GM21390 (cell line): ENCODE data around the gene KCTD7.
A peak's percentile ranks its signal among the peaks of the same experiment; 100 is the strongest.
"Not testable (repeated sequence)": the region's sequence is repeated elsewhere in the genome, so short reads cannot be mapped to it uniquely, and the experiment has no call there.

ENCODE experiments used
- ATAC-seq: cut with Tn5 transposase; IDR thresholded peaks from one replicate; pipeline ENCODE4 v1.9.1; 2021; ENCODE audit not compliant: unreplicated experiment

The KCTD7 gene

DNA sequence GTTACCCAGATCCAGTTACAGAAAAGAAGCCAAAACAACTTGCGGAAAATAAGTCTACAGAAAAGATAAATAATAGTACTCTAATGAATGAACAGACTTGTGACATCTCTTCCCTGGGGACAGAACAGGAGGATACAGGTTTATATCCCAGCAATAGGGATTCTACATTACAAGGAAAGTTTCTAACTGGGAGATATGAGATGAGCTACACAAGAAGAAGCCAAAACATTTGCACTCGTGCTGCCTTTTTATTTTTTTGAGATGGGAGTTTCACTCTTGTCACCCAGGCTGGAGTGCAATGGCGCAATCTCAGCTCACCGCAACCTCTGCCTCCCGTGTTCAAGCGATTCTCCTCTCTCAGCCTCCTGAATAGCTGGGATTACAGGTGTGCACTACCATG is 22.3 kb downstream of the KCTD7 start:
- ATAC-seq = not testable (repeated sequence)

DNA sequence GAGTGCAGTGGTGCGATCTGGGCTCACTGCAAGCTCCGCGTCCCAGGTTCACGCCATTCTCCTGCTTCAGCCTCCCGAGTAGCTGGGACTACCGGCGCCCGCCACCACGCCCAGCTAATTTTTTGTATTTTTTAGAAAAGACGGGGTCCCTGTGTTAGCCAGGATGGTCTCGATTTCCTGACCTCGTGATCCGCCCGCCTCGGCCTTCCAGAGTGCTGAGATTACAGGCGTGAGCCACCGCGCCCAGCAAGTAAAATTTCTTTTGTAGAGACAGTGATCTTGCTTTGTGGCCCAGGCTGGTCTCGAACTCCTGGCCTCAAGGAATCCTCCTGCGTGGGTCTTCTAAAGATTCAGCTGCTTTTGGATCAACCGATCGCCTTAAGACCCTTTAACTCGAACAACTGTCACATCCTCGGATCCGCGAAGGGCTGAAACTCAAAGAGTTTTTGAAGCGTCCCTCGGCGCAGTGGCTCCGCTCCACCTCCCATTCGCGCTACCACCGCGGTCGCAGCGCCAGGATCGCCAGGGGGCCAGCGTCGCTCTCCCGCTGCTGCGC is 25.1 kb downstream of the KCTD7 start:
- ATAC-seq = not testable (repeated sequence)

DNA sequence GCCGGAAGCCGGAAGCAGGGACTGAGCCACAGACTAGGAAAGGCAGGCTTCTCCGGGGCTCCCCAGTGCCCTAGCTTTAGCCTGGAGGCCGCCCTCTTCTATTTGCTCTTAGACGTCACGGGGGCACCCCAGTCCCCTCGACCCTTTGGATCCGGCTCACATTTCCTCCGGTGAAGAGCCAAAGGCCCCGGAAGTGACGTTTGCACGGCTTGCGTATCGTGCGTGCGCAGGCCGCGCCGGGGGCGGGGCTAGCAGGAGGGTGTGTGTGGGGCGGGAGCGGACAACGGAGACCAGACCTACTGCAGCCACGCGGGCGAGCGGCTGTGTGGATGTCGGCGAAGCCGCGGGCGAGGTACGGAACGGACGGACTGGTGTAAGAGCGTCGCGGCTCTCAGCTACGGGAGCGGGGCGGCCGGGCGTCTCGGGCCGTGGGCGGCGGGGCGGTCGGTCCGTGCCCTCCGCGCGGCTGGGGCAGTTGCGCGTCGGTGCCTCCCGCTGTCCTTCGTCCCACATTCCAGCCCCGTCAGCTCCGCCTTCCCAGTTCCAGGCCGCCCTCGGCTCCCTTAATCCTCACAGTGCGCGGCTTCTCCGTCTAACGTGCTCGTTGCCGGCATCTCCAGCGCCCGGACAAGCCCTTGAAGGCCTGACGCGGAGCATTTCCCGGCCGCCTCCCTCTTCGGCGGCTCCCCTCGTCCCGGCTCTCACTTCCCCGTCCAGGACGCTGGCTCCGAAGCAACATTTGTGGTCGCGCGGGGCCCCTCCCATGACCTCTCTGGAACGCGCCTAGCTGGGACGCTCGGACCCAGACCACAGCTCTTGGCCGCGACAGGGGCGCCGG is 25.8 kb downstream of the KCTD7 start:
- ATAC-seq = peak; percentile 88

DNA sequence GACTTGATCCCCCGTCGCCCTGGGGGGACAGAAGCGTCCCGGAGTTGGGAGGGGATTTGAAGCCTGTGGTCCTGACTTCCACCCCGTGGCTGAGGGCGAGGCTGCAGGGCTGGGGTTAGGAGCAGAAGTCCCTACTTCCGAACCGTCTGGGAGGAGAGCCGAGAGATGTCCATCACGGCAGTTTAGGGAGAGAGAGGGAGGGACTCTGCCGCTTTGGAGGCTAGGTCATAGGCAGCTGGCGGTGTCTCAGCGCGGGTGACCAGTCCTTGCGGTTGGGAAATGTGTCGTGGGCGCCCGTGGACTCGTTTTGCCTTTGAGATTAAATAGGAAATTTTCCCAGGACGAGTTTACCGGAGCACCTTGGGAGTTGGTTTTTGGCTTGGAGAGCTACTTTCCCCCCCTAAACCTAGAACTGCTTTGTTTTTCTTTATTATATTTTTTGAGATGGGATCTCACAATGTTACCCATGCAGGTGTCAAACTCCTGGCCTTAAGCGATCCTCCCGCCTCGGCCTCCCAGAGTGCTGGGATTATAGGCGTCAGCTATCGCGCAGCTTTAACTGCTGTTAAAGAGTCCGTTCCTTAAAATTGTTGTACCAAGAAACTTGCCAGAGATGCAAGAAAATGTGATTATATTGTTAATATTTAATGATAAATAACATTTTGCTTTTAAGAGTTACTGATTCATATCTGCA is 26.6 kb downstream of the KCTD7 start:
- not testable (repeated sequence) for ATAC-seq

DNA sequence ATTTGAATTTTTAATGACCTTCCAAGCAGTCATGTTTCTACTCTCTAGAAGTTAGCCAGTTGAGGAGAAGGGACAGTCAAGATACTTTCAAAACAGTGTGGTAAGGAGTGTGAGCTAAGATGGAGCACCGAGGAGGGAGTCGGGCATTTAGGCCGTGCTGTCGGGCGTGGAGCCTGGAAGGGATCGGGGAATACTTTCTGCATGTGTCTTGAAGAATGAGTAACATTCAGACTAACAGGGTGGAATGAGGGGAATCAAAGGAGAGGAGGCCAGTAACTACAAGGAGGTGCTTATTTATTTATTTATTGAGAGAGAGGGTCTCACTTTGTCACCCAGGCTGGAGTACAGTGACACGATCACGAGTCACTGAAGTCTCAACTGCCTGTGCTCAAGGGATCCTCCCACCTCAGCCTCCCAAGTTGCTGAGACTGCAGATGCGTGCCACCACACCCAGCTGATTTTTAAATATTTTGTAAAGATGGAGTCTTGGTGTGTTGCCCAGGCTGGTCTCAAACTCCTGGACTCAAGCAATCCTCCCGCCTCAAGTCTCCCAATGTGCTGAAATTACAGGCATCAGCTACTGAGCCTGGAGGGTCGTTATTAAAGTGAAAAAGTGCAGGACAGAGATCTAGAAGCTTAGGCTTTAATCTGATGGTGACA is 27.3 kb downstream of the KCTD7 start:
- ATAC-seq = not testable (repeated sequence)

DNA sequence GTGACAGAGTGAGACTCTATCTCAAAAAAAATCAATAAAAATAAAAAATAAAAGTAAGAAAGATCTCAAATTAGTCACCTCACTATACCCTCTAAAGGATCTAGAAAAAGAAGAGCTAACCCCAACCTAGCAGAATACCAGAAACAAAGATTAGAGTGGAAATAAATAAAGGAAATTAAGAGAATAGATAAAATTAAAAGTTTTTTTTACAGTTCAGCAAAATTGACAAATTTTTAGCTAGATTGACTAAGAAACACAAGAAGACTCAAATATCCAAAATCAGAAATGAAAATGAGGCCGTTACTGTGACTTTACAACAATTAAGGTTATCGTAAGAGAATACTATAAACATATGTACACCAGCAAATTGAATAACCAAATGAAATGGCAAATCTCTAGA is 29.1 kb downstream of the KCTD7 start:
- ATAC-seq = no peak

DNA sequence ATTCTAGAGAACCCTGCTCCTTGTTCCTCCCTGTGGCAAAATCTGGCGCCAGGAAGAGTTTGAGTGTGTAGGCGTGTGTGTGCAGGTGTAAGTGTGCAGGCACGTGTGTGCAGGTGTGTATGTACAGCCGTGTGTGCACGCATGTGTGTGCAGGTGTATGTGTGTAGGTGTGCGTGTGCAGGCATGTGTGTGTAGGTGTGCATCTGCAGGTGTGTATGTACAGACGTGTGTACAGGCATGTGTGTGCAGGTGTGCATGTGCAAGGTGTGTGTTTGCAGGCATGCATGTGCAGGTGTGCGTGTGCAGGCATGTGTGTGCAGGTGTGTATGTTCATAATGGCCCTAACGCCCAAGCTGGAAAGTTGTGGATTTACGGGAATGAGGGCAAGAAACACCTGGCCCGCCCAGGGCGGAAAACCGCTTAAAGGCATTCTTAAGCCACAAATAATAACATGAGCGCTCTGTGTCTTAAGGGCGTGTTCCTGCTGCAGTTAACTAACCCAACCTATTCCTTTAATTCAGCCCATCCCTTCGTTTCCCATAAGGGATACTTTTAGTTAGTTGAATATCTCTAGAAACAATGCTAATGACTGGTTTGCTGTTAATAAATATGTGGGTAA is 34.1 kb downstream of the KCTD7 start:
- no peak for ATAC-seq

DNA sequence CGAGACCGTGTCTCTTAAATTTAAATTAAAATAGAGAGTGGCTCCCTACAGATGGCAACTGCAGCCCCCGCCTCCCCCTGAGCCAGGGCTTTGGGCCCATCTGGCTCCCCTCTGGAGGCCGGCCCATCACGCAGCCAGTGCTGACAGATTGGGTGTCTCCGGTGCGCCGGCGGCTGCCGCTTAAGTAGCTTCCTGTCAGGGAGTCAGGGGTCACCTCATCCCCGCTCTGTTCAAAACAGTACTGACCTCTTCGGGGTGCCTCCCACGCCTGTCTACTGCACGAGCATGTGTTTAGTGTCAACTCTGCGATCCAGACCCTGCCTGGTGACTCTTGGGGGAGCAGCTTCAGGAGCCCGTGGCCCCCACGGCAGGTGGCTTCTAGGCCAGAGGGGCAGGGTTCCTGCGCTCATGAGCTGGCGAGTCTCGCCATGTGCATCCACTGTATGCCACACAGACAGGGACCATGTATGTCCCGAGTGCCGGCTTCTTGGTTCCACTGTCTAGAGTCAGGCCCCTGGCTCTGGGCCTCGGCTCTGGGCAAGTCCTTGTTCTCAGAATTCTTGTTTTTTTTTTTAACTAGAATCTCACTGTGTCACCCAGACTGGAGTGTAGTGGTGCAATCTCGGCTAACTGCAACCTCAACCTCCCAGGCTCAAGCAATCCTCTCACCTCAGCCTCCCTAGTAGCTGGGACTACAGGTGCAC is 36.1 kb downstream of the KCTD7 start:
- ATAC-seq = no peak

DNA sequence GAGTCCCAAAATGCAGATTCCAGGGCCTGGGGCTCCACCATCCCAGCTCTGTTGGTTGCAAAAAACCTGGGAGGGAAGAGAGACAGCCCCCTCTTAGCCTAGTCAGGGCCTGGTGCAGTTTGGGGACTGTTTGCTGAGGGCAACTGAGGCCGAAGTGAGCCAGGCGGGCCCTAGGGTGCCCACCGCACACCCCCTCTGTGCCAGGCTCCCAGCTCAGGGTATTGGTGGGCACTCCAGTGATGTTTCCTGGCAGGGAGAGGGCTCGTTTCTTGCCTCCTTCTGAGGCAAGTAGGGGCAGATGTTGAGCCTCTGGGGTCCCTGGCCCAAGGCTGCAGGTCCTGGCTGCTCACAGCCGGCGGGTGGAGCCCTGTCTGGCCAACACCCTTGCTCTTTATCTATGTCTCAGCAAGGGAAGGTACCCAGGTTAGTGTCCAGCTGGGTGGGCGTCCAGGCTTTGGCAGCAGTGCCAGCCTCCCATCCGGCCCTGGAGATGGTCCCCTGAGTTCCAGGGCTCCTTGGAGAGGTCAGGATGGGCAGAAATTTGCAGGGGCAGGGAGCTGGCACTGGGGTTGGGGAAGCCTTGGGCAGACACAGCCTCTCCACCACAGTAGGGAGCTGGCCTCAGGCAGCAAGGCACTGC is 37.8 kb downstream of the KCTD7 start:
- no peak for ATAC-seq

DNA sequence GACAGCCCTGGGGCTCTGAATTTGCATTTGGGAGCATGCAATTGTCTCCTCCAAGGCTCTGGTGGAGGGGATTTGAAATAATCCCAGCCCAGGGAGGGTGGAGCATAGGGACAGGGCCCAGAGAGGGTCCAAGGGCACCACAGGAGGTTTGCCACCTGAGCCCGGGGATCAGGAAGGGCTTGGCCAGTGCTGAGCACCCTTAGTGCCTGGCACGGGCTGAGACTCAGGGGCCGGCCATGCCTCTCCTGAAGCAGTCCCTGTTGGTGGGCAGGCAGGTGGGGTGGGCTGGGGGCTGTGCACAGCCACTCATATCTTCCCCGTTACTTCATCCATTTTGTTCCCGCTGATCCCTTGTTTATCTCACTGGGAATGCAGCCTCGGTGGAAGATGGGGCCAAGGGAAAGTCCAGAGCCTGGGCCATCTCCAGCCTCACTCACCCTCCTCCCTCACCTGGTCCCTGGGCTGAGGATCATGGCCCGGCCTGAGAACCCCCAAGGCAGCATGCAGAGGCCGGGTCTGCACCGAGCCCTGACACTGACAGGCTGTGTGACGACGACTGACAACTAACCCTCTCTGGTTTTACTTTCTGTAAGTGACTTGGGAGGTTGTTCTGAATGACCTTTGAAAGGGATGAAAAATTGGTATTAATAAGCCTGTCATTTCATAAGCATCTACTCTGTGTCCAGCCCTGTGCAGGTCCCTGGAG is 38.5 kb downstream of the KCTD7 start:
- no peak for ATAC-seq

DNA sequence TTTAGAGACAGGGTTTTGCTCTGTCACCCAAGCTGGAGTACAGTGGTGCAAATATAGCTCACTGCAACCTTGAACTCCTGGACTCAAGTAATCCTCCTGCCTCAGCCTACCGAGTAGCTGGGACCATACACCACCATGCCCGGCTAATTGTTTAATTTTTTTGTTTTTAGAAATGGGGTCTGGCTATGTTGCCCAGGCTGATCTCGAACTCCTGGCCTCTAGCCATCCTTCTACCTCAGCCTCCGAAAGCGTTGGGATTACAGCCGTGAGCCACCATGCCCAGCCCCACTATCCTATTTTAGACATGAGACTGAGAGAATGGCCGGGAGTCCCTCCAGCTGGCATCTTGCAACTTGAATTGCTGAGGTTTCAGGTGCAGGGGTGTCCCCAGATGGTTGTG is 39.4 kb downstream of the KCTD7 start:
- no peak for ATAC-seq

DNA sequence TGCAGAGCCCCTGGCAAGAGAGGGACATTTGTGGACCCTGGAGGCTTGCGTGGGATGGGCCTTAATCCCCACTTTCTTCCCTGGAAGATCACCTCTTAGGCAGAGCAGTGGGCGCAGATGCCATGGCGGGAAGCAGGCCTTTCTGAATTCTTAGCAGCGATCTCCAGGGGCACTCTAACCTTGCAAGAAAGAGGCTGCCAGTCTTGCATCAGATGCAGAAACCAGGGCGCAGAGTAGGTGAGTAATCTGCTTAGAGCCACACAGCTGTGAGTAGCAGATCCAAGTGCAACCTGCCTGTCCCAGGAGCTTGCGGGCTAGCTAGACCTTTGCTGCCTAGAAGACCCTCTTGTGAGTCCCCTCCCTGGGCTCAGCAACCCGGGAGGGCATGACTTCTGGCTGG is 40.0 kb downstream of the KCTD7 start:
- no peak for ATAC-seq

DNA sequence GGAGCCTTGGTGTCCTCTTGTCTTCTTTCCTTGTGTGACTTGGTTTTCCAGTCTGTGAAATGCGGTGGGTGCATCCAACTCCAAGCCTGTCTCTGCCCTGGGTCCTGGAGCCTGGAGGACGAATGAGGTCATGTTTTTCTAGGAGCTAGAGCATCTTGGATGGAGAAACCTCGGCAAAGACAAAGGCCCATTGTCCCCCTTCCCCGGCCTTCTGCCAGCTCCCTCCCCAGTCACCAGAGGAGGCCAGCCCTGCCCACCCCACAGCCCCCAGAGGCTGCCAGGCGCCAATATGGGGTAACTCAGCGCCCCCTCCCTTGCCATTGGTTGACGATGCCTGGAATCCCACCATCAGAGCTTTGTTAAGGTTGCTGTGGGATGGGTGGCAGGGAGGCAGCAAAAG is 40.4 kb downstream of the KCTD7 start:
- ATAC-seq = no peak

DNA sequence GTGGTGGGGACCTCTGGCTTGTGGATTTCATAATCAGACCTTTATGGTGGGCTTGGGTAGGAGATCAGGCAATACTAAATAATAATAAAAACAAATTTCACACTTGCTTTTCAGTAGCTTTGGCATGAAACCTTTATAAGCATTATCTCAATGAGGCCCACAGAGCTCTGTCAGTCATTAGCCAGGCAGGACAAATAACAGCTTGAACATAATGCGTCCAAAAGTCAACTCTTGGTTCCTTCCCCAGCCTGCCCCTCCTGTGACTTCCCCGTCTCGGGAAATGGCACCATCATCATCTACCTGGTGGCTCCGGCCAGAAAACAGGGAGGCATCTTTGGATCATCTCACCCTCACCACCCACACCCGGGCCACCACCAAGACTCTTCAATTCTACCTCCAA is 40.8 kb downstream of the KCTD7 start:
- ATAC-seq = no peak

DNA sequence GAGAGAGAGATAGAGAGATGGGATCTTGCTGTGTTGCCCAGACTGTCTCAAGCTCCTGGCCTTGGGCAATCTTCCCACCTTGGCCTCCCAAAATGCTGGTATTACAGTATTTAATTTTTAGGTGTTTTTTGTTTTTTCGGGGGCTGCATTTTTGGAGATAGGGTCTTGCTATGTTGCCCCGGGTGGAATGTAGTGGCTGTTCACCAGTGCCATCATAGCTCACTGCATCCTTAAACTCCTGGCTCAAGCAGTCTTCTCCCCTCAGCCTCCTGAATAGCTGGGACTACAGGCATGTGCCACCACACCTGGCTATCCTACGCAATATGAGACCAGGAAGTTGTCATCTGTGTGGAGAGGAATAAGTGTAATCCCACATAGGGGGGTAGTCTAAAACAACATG is 42.4 kb downstream of the KCTD7 start:
- no peak for ATAC-seq

DNA sequence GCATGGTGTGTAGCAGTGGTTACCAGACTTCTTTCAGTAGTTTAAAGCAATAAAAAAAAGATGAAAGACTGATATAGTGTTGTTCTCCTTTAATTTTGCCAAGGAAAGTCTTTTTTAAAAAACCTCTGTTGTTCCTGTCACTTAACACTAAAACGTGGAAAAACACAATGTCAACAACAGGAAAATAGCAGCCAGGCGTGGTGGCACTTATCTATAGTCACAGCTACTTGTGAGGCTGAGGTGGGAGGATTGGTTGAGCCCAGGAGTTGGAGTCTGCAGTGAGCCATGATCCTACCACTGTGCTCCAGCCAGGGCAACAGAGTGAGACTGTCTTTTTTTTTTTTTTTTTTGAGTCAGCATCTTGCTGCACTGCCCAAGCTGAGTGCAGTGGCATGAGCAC is 42.8 kb downstream of the KCTD7 start:
- ATAC-seq = not testable (repeated sequence)

DNA sequence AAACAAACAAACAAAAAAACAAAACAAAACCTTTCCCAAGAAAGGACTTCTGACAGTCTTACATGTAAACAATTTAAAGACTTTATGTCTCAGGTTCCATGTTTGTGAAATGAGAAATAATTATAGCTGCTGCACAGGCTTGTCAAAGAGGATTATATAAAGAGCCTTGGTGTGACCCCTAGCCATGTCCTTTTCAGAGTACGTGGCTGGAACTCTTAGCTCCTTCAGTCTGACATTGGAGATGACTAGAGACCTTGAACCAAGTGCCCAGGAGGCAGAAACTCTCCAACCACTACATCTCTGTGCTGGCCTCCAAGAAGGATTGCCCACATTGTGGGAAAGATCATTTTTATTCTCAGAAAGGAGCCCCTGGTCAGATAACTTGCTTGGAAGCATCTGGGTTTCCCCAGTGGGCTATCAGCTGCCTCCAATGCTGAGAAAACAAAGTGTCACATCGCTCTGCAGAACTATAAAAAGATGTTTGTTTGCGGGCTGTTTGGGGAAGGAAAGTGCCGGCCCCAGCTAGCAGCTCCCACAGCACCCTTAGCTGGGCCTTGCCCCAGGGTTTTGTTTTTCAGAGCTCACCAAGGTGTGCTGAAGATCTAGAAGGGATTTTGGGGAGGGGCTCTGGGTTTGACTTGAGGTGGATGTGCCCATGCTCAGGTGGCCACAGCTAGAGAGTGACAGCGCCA is 43.9 kb downstream of the KCTD7 start:
- ATAC-seq = not testable (repeated sequence)

DNA sequence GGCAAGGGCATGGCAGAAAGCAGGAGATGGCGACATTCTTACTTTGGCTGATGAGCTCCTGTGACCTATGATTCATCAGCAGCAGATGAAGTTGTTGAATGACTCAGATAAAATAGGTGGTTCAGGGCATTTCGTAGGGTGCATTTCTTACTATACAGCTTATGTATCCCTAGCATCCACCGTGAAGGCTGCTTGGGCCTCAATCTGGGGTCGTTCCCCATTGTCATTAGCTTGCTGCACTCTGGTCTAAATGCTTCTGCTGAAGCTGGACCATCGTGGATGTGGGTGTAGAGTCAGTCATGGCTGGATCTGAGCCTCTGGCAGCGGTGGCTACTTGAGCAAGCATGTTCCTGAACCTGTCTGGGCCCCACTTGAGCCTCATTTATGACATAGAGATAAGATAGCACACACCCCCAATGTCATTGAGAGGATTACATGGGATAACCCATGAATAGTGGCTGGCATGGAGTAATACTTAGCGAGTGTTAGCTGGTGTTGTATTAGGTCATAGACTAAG is 44.5 kb downstream of the KCTD7 start:
- not testable (repeated sequence) for ATAC-seq
